Mononuclear cell (primary cell): ENCODE data around the gene GJA1. TPM values are rescaled to one million over a fixed set of nuclear protein-coding genes. Genes with fewer than 3 reads are reported as not detected.
"Not testable (repeated sequence)": the region's sequence is repeated elsewhere in the genome, so short reads cannot be mapped to it uniquely, and the experiment has no call there.

Experiments used
- H3K27me3 ChIP-seq: 2 replicates; pipeline ENCODE4 v1.6.0; 2011; ENCODE audit warnings: low read length, control low read depth; ENCODE audit not compliant: insufficient read depth
- H3K4me1 ChIP-seq: 2 replicates; pipeline ENCODE4 v1.5.1; 2011; ENCODE audit warnings: mild to moderate bottlenecking, low read length, control low read depth; ENCODE audit not compliant: insufficient read depth
- H3K4me3 ChIP-seq: 2 replicates; pipeline ENCODE4 v1.5.1; 2011; ENCODE audit warnings: mild to moderate bottlenecking, low read length, moderate library complexity
- H3K9me3 ChIP-seq: 2 replicates; pipeline ENCODE4 v1.5.1; 2011; ENCODE audit warnings: low read depth, mild to moderate bottlenecking, control low read depth, low read length
- total RNA-seq: library from RNA; depleted of rRNA; stranded (reverse); fragments of >200 nt; gene quantifications from one replicate; pipeline ENCODE4 v1.2.3, GENCODE V29; 2012

GJA1 gene
- total RNA-seq, result 0.31 TPM

- no peak within 1 kb of the TSS for H3K4me3 ChIP-seq
- peaks cover 53% of the 10 kb centered on the region for H3K27me3 ChIP-seq
- peaks cover 18% of the 10 kb centered on the region for H3K4me1 ChIP-seq
- no peaks in the 10 kb centered on the region for H3K9me3 ChIP-seq
Observed at GRCh38 chr6:121435444-121436069, at the start of gene GJA1. Gene GJA1 (plus strand): TSS chr6:121435646. CDS start chr6:121446848, 11,202 bp downstream.

DNA sequence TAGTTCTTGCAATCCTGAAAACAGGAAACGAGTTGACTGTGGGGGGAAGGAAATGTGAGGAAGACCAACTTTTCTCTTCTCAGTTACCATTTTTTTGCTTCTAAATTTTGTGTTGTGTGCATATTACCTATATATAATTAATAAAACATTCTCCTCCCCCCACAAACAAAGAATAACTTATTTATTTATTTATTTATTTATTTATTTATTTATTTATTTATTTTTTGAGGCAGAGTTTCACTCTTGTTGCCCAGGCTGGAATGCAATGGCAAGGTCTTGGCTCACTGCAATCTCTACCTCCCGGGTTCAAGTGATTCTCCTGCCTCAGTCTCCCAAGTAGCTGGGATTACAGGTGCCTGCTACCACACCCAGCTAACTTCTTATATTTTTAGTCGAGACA lies 48.9 kb upstream of the GJA1 start:
- not testable (repeated sequence) for H3K4me1 ChIP-seq, H3K9me3 ChIP-seq, H3K27me3 ChIP-seq, H3K4me3 ChIP-seq

- Histone ChIP-seq H3K9me3 (no peaks in the 10 kb centered on the region), H3K4me1 (no peaks in the 10 kb centered on the region), H3K27me3 (no peaks in the 10 kb centered on the region), H3K4me3 (no peak overlapping the region)
Observed at GRCh38 chr6:121389419-121389818, 46.0 kb upstream of the GJA1 start.

- Histone ChIP-seq H3K9me3 (no peaks in the 10 kb centered on the region), H3K4me3 (no peak overlapping the region), H3K27me3 (no peaks in the 10 kb centered on the region), H3K4me1 (no peaks in the 10 kb centered on the region)
Observed at GRCh38 chr6:121393731-121394505, 41.5 kb upstream of the GJA1 start.

DNA sequence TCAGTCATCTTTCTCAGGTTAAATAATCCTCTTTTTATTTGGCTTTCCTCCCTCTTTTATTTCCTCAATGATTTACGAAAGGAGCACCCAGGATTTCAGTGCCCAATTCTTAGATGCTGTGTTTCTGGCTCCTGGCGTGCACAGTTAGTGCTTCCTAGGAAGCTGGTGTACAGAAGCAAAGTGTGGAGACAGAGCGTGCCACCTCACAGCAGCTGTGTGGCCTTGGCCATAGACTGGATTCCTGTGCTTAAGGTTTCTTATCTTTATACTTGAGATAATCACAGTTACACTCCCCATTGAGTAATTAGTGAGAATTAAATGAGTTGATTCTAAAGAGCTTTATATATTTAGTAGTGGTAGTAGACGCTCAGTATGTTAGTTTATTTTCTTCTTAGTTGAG lies 39.7 kb upstream of the GJA1 start:
- no peak overlapping the region for H3K4me3 ChIP-seq
- H3K9me3 ChIP-seq, result no peaks in the 10 kb centered on the region
- H3K4me1 ChIP-seq, result no peaks in the 10 kb centered on the region
- H3K27me3 ChIP-seq, result no peaks in the 10 kb centered on the region

GRCh38 chr6:121397188-121397587 lies 38.3 kb upstream of the GJA1 start:
- H3K4me1 ChIP-seq, H3K27me3 ChIP-seq, H3K4me3 ChIP-seq, H3K9me3 ChIP-seq: not testable (repeated sequence)

- H3K4me3 ChIP-seq, result no peak overlapping the region
- H3K4me1 ChIP-seq, result no peaks in the 10 kb centered on the region
- no peaks in the 10 kb centered on the region for H3K9me3 ChIP-seq
- no peaks in the 10 kb centered on the region for H3K27me3 ChIP-seq
Observed at GRCh38 chr6:121398127-121398526, 37.3 kb upstream of the GJA1 start.

- Histone ChIP-seq H3K9me3 (no peaks in the 10 kb centered on the region), H3K27me3 (no peaks in the 10 kb centered on the region), H3K4me1 (no peaks in the 10 kb centered on the region), H3K4me3 (no peak overlapping the region)
Observed at GRCh38 chr6:121399966-121400365, 35.5 kb upstream of the GJA1 start.

DNA sequence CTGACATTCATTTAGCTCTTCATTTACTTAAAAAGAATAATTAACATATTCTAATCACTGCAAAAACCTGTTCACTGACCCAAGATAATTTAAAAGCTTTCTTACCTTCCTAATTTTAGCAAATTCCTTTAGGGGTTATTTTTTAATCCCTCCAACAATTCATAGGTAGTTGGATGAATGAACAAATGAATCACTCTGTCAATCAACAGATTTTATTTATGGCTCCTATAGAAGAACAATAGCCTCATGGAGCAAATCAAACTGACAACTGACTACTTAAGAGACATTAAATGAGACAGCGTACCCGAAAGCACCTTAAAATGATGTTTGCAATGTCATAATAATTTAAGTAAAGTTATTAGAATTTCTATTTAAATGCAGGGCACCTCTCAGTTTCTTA lies 31.5 kb upstream of the GJA1 start:
- Histone ChIP-seq H3K4me1 (no peaks in the 10 kb centered on the region), H3K9me3 (no peaks in the 10 kb centered on the region), H3K27me3 (no peaks in the 10 kb centered on the region), H3K4me3 (no peak overlapping the region)

GRCh38 chr6:121405306-121405705 lies 30.1 kb upstream of the GJA1 start:
- no peaks in the 10 kb centered on the region for H3K4me1 ChIP-seq
- no peaks in the 10 kb centered on the region for H3K27me3 ChIP-seq
- H3K9me3 ChIP-seq, result no peaks in the 10 kb centered on the region
- H3K4me3 ChIP-seq, result no peak overlapping the region

GRCh38 chr6:121408321-121408720 lies 27.1 kb upstream of the GJA1 start:
- H3K4me1 ChIP-seq, result no peaks in the 10 kb centered on the region
- no peaks in the 10 kb centered on the region for H3K9me3 ChIP-seq

GRCh38 chr6:121413879-121414278 lies 21.6 kb upstream of the GJA1 start:
- no peak overlapping the region for H3K4me3 ChIP-seq
- H3K4me1 ChIP-seq, result no peaks in the 10 kb centered on the region
- H3K27me3 ChIP-seq, result no peaks in the 10 kb centered on the region
- H3K9me3 ChIP-seq, result no peaks in the 10 kb centered on the region

More at GRCh38 chr6:121408321-121408720, 27.1 kb upstream of the GJA1 start:
- H3K4me3 ChIP-seq, result no peak overlapping the region
- H3K27me3 ChIP-seq, result no peaks in the 10 kb centered on the region

- H3K27me3 ChIP-seq, result no peaks in the 10 kb centered on the region
Observed at GRCh38 chr6:121418346-121418745, 17.1 kb upstream of the GJA1 start.

DNA sequence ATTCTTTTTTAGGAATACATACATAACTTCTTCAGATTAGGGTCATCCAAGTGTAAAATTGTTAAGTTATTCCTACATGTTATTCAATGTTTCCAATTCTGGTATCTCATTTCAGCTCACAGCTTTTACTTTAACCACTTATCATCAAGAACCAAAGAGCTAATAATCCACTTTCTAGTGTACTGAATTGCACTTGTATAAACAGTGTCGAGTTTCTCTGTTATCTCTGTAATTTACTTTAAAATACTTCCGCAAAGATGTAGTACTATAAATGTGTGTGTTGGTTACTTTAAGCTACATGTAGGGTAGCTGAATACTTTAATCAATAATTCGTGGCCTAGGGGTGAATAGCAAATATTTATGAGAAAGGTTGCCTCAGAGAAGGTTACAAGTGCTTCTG lies 8.8 kb upstream of the GJA1 start:
- no peaks in the 10 kb centered on the region for H3K4me1 ChIP-seq
- no peaks in the 10 kb centered on the region for H3K9me3 ChIP-seq
- no peak overlapping the region for H3K4me3 ChIP-seq
- H3K27me3 ChIP-seq, result no peaks in the 10 kb centered on the region

More at GRCh38 chr6:121418346-121418745, 17.1 kb upstream of the GJA1 start:
- Histone ChIP-seq H3K4me1 (no peaks in the 10 kb centered on the region), H3K9me3 (no peaks in the 10 kb centered on the region), H3K4me3 (no peak overlapping the region)

GRCh38 chr6:121428872-121429756 lies 6.3 kb upstream of the GJA1 start:
- Histone ChIP-seq H3K4me3 (no peak overlapping the region), H3K27me3 (no peaks in the 10 kb centered on the region)

More at GRCh38 chr6:121428872-121429756, 6.3 kb upstream of the GJA1 start:
- Histone ChIP-seq H3K9me3 (no peaks in the 10 kb centered on the region), H3K4me1 (no peaks in the 10 kb centered on the region)
